RCC 7860 (cell line): ENCODE measurements around the gene TRAF3IP1.
"Not testable (repeated sequence)": the region's sequence is repeated elsewhere in the genome, so short reads cannot be mapped to it uniquely, and the experiment has no call there.

Source experiments
- DNase-seq: peaks from one replicate; pipeline ENCODE4 v3.0.0-alpha.2; 2015; ENCODE audit warnings: low spot score
- FAIRE-seq: peaks from 2 replicates; lab custom pipeline; 2012; peaks lifted over from hg19 to GRCh38; lab: Jason Lieb, UNC

Gene TRAF3IP1

GRCh38 chr2:238337846-238338245, 17.5 kb downstream of the TRAF3IP1 start:
- no peak for DNase-seq
- FAIRE-seq: no peak

- DNase-seq: no peak
Observed at GRCh38 chr2:238338710-238339394, 18.5 kb downstream of the TRAF3IP1 start.

GRCh38 chr2:238339395-238339780, 19.1 kb downstream of the TRAF3IP1 start:
- DNase-seq: no peak
- no peak for FAIRE-seq

More at GRCh38 chr2:238338710-238339394, 18.5 kb downstream of the TRAF3IP1 start:
- FAIRE-seq: no peak

GRCh38 chr2:238339814-238340213, 19.5 kb downstream of the TRAF3IP1 start:
- DNase-seq: no peak
- FAIRE-seq: no peak

GRCh38 chr2:238341536-238341935, 21.2 kb downstream of the TRAF3IP1 start:
- no peak for FAIRE-seq
- DNase-seq: no peak

- DNase-seq (no peak), FAIRE-seq (no peak)
Observed at GRCh38 chr2:238344035-238344434, 23.7 kb downstream of the TRAF3IP1 start.

GRCh38 chr2:238344517-238344916, 24.2 kb downstream of the TRAF3IP1 start:
- no peak for FAIRE-seq
- DNase-seq: no peak

- FAIRE-seq: no peak
- DNase-seq: no peak
Observed at GRCh38 chr2:238345297-238345968, 25.1 kb downstream of the TRAF3IP1 start.

- DNase-seq (no peak), FAIRE-seq (no peak)
Observed at GRCh38 chr2:238346544-238346943, 26.2 kb downstream of the TRAF3IP1 start.

- no peak for DNase-seq
- FAIRE-seq: no peak
Observed at GRCh38 chr2:238350150-238350897, 30.0 kb downstream of the TRAF3IP1 start.

- FAIRE-seq: no peak
- no peak for DNase-seq
Observed at GRCh38 chr2:238351315-238351714, 31.0 kb downstream of the TRAF3IP1 start.

GRCh38 chr2:238352361-238352760, 32.0 kb downstream of the TRAF3IP1 start:
- FAIRE-seq: no peak
- no peak for DNase-seq

GRCh38 chr2:238358769-238359168, 38.5 kb downstream of the TRAF3IP1 start:
- DNase-seq (no peak), FAIRE-seq (no peak)

GRCh38 chr2:238359403-238359802, 39.1 kb downstream of the TRAF3IP1 start:
- FAIRE-seq (no peak), DNase-seq (no peak)

- no peak for FAIRE-seq
- DNase-seq: no peak
Observed at GRCh38 chr2:238361877-238362276, 41.6 kb downstream of the TRAF3IP1 start.

- FAIRE-seq (no peak), DNase-seq (no peak)
Observed at GRCh38 chr2:238362626-238363025, 42.3 kb downstream of the TRAF3IP1 start.

- no peak for FAIRE-seq
Observed at GRCh38 chr2:238369591-238370040, 49.3 kb downstream of the TRAF3IP1 start.

GRCh38 chr2:238370094-238370822, 49.9 kb downstream of the TRAF3IP1 start:
- DNase-seq: no peak
- FAIRE-seq: no peak

More at GRCh38 chr2:238369591-238370040, 49.3 kb downstream of the TRAF3IP1 start:
- DNase-seq: no peak

GRCh38 chr2:238370823-238371372, 50.6 kb downstream of the TRAF3IP1 start:
- FAIRE-seq: no peak
- no peak for DNase-seq

- not testable (repeated sequence) for FAIRE-seq, DNase-seq
Observed at GRCh38 chr2:238372277-238372676, 52.0 kb downstream of the TRAF3IP1 start.
